ENCODE measurements around the gene FYB1. TPM values are rescaled to one million over a fixed set of nuclear protein-coding genes. Genes with fewer than 3 reads are reported as not detected.

FYB1 gene
- total and polyA plus RNA-seq, 2 of the 8 experiments (the other 6 are each of a cell fraction or from before 2014, with no cell fraction given) = not detected

- TF ChIP-seq GABPA (IDR thresholded peaks at IDR 0.05; ENCODE audit: borderline replicate concordance, insufficient read depth, low read length) (no peak), RFX5 (IDR thresholded peaks at IDR 0.05; ENCODE audit: borderline replicate concordance, low read depth, low read length) (no peak)
These were observed 98.0 kb downstream of the FYB1 start (continued) for GRCh38 chr5:39121315-39121714.

Data from H1 (cell line).